Measurements from ENCODE around the gene AS3MT.
"Not testable (repeated sequence)": the region's sequence is repeated elsewhere in the genome, so short reads cannot be mapped to it uniquely, and the experiment has no call there.

Gene AS3MT, protein sequence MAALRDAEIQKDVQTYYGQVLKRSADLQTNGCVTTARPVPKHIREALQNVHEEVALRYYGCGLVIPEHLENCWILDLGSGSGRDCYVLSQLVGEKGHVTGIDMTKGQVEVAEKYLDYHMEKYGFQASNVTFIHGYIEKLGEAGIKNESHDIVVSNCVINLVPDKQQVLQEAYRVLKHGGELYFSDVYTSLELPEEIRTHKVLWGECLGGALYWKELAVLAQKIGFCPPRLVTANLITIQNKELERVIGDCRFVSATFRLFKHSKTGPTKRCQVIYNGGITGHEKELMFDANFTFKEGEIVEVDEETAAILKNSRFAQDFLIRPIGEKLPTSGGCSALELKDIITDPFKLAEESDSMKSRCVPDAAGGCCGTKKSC

DNA sequence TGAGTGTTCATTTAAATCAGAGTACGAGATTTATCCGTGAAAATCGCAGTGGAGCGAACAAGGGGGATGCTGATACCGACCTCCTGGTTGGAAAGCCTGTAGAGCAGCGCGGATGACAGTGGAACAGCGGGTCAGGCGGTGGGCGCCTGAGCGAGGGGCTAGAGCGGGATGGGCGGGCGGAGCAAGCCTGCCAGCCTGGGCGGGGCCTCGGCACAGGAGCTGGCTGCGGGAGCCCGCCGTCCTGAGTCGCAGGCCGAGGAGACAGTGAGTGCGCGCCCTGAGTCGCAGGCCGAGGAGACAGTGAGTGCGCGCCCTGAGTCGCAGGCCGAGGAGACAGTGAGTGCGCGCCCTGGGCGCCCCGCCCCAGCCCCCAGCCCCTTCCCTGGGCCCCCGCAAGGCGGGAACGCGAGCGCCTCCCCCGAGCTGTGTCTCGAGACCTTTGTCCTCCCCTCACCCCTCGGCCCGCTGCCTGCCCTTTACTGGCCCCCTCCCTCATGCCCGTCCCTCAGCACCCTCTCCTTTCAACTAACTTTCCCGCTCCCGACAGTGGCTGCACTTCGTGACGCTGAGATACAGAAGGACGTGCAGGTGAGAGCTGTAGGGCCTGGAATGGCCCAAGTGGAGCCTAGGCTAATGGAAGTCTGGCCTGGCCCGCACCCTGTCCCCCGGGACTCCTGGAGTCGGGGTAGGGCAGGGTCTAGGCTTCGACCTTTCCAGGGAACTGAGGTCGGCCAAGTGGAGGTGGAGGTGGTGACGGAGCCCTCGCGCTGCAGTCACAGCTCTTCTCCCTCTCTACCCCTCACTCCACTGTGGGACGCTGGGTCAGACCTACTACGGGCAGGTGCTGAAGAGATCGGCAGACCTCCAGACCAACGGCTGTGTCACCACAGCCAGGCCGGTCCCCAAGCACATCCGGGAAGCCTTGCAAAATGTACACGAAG lies at the start of gene AS3MT:
AS3MT (plus strand) TSS at position 213 of the 941 bp plus-strand sequence; CDS start at position 336, 123 bp downstream.
- DNase-seq (ENCODE audit: low read depth in 2 of 2, low spot score in 1 of 2) = no peak

DNA sequence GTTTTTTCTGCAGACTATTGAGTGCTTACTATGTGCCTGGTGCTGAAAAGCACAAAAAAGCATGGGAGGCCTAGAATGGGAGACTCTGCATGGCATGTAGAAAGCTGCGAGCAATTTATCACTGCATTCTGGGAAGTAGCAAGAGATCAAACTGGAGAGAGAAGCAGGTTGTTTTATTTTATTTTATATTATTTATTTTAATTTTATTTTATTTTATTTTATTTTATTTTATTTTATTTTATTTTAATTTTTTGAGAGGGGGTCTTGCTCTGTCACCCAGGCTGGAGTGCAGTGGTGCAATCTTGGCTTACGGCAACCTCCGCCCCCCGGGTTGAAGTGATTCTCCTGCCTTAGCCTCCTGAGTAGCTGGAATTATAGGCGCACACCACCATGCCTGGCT lies 49.3 kb upstream of the AS3MT start:
- DNase-seq (ENCODE audit: low read depth in 2 of 2, low spot score in 1 of 2) = not testable (repeated sequence)

DNA sequence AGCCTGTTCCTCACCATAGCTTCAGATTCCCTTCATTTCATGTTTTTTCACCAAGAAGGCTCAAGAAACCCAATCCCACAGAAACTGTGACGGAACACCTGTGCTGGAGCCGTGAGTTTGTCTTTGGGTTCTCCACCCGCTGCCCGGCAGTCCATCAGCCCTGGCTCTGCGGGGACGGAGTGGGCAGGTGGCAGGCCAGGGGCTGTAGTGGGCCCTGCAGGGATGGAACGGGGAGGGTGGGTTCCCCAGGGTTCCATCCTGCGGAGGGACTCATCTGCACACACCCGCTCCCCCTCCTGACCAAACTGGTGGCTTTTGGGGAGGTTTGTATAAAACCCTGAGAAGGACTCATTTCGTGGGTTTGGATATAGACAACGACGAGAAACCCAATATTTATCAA lies 47.0 kb upstream of the AS3MT start:
- DNase-seq (ENCODE audit: low read depth in 2 of 2, low spot score in 1 of 2) = no peak

DNA sequence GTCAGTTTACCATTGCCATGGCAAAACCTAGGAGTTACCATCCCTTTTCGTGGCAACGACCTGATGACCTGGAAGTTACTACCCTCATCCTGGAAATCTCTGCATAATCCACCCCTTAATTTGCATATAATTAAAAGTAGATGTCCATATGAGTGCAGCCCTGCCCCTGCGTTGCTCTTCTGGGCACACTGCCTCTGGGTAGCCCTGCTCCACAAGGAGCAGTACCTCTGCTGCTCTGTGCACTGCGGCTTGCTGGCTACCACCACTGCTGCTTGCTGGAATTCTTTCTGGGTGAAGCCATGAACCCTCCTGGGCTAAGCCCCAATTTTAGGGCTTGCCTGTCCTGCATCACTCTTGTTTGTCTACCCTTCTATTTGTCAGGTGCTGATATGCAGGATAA lies 44.6 kb upstream of the AS3MT start:
- DNase-seq (ENCODE audit: low read depth in 2 of 2, low spot score in 1 of 2) = no peak

DNA sequence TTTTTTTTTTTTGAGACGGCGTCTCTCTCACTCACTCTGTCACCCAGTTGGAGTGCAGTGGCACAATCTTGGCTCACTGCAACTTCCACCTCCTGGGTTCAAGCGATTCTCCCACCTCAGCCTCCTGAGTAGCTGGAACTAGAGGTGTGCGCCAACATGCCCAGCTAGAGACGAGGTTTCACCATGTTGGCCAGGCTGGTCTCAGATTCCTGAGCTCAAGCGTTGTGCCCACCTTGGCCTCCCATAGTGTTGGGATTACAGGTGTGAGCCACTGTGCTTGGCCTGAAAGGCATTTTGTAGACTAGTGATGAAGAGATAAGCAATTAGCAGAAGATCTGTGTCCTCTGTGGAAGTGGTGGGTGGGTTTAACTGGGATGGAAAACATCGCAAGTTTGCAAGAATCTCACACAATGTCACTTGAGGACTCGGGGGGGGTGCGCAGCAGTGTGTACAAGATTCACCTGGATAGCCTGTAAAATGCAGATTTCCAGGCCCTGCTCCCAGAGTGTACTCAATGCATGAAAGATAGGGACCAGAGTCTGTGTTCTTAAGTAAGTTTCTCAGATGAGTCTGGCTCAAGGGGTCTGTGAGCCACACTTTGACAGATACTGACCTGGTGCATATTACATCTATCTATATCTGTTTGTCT lies 43.0 kb upstream of the AS3MT start:
- no peak for DNase-seq (ENCODE audit: low read depth in 2 of 2, low spot score in 1 of 2)

DNA sequence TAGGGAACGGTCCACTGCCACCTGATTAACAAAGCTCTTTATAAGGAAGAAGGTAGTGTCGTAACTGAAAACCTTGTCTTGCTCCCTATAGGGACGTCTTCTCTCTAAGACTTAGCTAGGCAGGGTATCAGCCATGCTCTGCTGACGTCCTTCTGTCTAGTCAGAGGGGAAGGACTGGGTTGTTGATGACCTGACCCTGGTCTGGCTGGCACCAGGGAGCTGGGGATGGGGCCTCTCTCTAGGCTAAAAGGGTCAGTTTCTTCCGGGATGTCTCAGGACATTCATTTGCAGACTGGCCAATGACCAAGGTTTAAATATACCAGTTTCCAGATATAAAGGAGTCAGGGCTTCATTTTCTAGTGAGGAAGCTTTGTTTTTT lies 41.7 kb upstream of the AS3MT start:
- no peak for DNase-seq (ENCODE audit: low read depth in 2 of 2, low spot score in 1 of 2)

DNA sequence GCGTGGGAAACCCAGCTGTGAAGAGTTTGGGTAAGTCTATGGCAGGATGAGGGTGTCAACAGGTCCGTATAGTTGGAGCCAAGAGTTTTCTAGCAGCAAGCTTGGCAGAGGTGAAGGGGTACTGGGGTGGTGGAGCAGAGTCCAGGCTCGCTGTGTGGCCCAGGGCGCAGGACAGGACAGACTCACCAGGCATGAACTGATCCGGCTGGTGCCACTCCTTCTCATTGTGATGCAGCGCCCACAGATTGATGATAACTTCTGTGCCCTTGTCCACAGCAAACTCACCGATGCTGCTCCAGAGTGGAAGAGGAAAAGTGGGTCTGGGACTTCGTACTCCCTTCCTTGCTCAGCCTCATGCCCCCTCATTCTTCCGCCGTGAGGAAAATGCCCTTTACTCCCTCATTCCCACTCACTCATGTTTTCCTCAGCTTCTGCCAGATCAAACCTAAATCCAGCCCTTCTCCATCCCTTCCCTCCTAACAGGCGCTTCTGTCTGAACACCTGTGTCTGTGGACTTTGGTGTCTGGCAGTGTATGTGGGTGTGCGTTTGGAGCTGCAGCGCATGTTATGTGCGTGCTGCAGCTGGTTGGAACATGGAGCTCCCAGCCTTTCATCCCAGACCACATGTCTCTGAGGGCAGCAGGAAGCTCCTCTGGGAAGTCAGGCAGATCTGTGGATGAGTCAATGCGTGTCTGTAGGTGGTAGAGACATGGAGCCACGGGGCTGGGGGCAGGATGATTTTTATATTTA lies 37.8 kb upstream of the AS3MT start:
- DNase-seq (ENCODE audit: low read depth in 2 of 2, low spot score in 1 of 2) = no peak

DNA sequence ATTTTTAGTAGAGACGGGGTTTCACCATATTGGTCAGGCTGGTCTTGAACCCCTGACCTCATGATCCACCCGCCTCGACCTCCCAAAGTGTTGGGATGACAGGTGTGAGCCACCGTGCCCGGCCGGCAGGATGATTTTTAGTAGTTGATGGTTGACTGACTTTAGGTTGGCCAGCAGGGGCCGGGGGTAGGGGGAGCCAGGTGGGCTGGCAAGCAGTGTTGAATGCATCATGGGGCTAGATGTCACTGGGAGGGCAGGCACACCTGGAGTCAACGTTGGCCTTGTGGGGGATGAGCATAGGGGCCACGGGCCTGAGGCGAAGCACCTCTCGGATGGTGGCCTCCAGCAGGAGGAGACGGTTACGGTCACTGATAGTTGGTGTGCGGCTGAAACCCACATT lies 37.0 kb upstream of the AS3MT start:
- DNase-seq (ENCODE audit: low read depth in 2 of 2, low spot score in 1 of 2) = no peak

DNA sequence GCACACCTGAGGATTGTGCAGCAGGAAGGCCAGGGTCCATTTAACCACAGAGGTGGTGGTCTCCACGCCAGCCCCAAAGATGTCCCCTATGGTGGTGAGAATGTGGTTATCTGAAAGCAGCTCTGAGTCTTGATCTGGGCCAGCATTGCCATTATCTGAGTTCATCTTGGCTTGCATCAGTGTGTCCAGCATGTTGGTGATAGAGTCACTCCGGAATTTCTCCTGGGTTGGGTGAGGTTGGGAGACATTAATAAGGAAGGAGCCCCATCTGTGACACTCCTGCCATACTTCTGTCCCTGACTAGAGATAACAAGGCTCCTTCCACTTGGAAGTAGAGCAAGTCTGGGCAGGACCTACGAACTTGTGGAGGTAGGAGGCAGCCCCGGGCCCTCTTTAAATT lies 36.3 kb upstream of the AS3MT start:
- no peak for DNase-seq (ENCODE audit: low read depth in 2 of 2, low spot score in 1 of 2)

DNA sequence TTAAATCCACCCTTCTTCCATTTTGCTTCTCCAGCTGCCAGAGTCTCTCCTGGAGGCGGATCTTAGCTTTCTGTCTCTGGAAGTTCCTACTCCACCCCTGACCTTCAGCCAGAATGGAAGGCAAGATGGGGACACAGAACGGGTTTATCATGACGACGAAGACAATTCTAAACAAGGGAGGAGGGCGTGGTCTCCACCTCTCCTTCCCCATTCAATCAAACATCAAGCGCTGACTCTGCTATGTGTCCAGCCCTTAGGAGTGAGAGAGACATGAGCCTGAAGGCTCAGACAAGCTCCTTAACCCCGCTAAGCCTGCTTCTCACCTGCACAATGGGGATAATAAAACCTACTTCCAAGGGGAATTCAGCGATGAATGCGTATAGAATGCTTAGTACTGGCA lies 35.1 kb upstream of the AS3MT start:
- no peak for DNase-seq (ENCODE audit: low read depth in 2 of 2, low spot score in 1 of 2)

DNA sequence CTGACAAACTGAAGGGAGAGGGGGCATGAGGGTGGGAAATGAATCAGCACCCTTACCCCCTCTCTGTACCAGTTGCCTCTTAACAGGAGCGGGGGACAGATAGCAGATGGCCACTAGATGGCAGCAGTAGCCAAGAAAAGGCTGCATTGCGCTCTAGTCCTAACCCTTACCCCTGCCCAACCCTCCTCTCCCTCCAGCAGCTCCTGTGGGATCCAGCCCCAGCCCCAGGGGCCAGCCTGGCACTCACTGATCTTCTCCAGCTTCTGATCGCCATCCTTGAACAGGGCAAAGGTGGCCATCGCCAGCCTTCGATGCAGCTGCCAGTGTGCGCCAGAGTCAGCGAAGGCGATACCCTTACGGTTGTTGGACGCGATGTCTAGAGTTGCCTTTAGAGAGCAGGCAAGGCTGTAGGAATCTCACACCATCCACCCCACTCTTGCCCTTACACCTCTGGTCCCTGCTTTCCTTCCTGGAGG lies 34.2 kb upstream of the AS3MT start:
- peak; percentile 34 to 47 for DNase-seq (ENCODE audit: low read depth in 2 of 2, low spot score in 1 of 2)

DNA sequence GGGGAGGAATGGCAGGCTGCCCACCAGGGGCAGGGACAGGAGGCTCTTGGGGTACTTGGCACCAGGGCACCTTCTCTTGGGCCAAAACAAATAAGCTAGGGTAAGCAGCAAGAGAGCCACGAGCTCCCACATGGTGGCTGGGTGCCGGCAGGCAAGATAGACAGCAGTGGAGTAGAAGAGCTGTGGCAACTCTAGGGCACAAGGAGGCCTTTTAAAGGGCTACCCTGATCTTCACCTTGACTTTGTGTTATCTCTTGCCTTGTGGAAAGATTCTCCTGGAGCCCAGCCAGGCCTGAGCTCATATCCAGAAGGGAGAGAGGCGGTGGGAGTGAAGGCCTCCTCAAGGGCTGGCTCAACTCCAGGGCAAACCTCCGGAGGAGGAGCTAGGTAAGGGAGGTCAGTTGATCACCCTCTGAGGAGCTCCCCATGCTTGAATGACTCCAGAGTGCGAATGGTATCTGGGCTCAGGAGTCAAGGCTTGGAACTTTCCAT lies 32.0 kb upstream of the AS3MT start, which contains the start of gene CYP17A1:
CYP17A1 (minus strand) TSS at position 184 of the 492 bp plus-strand sequence; CDS start at position 132, 52 bp downstream.
- no peak for DNase-seq (ENCODE audit: low read depth in 2 of 2, low spot score in 1 of 2)

DNA sequence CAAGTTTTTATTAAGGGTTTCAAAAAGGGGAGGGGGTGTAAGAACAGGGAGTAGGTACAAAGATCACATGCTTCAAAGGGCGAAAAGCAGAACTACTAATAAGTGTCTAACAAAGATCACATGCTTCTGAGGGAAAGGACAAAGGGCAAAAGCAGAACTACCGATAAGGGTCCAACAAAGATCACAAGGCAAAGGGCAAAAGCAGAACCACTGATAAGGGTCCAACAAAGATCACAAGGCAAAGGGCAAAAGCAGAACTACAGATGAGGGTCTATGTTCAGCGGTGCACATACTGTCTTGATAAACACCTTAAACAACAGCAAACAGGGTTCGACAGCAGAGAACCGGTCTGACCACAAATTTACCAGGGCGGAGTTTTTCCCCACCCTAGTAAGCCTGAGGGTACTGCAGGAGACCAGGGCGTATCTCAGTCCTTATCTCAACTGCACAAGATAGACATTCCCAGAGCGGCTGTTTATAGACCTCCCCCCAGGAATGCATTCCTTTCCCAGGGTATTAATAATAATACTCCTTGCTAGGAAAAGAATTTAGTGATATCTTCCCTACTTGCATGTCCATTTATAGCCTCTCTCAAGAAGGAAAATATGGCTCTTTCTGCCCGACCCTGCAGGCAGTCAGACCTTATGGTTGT lies 30.9 kb upstream of the AS3MT start:
- not testable (repeated sequence) for DNase-seq (ENCODE audit: low read depth in 2 of 2, low spot score in 1 of 2)

DNA sequence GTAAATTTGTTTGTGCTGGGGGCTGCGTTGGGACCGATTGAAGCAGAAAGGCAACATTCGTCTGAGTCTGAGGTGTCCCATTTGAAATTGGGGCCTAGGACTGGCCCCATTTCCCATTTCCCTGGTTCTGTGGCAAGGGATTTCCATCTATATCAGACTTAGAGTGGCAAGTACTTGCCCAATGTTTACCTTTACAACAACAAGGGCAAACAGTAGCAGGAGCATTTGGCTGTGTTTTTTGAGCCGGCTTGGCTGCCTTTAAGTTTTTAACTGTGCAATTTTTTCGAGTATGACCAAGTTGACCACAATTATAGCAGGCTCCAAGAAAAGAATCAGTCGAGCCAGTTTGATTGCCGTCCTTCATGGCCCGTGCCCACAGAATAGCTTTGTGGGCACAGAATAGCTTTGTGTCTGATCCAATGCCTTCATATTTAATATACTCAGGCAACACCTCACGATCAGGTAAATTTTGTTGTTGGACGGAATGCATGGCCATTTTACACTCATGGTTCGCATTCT lies 27.4 kb upstream of the AS3MT start:
- DNase-seq (ENCODE audit: low read depth in 2 of 2, low spot score in 1 of 2) = no peak

DNA sequence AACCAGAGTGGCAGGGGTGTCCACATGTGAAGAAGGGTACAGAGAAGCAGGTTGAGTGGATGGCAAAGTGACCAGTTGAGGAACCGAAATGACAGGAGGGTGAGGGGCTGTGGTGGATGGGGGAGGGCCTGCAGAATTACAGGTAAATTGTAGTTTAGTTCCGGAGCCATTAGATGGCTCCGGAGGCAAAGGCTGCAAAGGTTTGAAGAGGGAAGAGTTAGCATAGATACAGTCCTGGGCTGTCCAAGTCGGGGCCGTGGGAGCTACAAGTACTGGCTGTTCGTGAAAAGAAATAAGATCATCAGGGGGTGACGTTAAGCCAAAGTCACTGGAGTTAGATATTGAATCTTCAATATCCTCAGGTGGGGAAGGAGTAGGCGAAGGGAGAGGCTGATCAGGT lies 26.1 kb upstream of the AS3MT start:
- not testable (repeated sequence) for DNase-seq (ENCODE audit: low read depth in 2 of 2, low spot score in 1 of 2)

DNA sequence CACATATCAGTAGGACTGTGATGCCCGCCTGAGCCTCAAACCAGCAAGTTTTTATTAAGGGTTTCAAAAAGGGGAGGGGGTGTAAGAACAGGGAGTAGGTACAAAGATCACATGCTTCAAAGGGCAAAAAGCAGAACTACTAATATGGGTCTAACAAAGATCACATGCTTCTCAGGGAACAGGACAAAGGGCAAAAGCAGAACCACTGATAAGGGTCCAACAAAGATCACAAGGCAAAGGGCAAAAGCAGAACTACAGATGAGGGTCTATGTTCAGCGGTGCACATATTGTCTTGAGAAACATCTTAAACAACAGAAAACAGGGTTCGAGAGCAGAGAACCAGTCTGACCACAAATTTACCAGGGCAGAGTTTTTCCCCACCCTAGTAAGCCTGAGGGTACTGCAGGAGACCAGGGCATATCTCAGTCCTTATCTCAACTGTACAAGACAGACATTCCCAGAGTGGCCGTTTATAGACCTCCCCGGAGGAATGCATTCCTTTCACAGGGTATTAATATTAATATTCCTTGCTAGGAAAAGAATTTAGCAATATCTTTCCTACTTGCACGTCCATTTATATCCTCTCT lies 25.0 kb upstream of the AS3MT start:
- not testable (repeated sequence) for DNase-seq (ENCODE audit: low read depth in 2 of 2, low spot score in 1 of 2)

DNA sequence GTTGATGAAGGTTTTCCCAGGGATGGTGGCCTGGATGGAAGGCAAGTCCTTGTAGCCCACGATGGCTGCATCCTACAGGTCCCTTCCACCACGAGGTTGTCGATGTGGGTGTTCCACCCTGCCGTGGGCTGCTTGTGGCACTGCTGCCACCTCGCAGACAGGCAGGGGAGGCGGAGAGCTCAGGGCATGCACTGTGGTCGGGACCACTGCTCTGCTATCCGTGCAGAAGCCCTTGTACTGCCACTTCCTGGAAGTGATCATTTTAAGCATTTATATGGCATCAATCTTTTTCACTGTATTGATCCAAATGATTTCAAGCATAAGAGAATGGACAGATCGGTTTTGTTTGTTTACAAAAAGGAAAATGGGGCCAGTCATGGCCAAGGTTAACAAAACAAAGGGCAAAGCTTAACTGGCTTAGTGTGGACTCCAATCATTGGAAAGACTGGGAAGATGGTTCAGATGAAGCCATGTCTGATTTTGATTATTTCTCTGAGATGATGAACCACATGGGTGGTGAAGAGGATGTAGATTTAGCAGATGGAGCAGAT lies 23.8 kb upstream of the AS3MT start:
- DNase-seq (ENCODE audit: low read depth in 2 of 2, low spot score in 1 of 2) = no peak

DNA sequence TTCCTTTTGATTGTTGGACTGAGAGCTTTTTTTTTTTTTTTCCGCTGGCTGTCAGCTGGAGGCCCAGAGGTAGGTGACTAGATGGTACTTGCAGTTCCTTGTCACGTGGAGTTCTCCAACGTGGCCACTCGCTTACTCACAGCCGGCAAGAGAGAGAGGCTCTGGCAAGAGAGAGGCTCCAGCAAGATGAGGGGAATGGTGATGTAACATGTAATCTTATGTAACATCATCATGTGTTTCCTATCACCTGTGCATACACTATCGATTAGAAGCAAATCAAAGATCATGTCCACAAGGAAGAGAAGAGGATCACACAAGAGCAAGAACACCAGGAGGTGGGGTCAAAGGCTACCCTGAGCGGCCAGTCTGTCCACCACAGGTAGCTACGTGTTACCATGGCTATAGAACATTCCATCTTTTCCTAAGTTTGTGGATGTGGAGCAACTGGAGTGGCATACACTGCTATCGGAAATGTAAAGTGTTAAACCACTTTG lies 19.2 kb upstream of the AS3MT start:
- DNase-seq (ENCODE audit: low read depth in 2 of 2, low spot score in 1 of 2) = no peak

DNA sequence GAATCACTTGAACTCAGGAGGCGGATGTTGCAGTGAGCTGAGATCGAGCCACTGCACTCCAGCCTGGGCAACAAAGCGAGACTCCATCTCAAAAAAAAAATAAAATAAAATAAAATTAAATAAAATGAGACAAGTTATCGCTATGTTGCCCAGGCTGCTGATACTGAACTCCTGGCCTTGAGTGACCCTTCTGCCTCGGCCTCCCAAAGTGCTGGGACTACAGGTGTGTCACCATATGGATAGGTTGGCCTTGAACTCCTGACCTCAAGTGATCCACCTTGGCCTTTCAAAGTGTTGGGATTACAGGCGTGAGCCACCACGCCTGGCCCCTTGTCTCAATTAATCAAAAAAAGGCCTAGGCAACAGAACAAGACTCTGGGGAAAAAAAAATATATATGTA lies 16.0 kb upstream of the AS3MT start:
- DNase-seq (ENCODE audit: low read depth in 2 of 2, low spot score in 1 of 2) = not testable (repeated sequence)

Measured in stimulated activated CD8-positive, alpha-beta memory T cell treated with anti-CD3 and anti-CD28 coated beads, Interleukin-4, amount 100 ng/mL, for 4 hours (primary cell).